Mucosa of rectum (tissue), 2 donors: ENCODE measurements around the gene SLC4A7.

Source experiments
- H3K27ac ChIP-seq, 2 donors: one replicate each; pipeline ENCODE4 v1.7.0; 2013; ENCODE audit warnings: inconsistent platforms in 2 of 2, low read depth in 2 of 2, low read length in 2 of 2
- H3K27me3 ChIP-seq, 2 donors: one replicate each; pipeline ENCODE4 v1.7.0; 2013; ENCODE audit warnings: low read length in 2 of 2; ENCODE audit not compliant: control insufficient read depth in 2 of 2, insufficient read depth in 2 of 2
- H3K36me3 ChIP-seq, 2 donors: one replicate each; pipeline ENCODE4 v1.7.0; 2013; ENCODE audit warnings: low read length in 2 of 2; ENCODE audit not compliant: control insufficient read depth in 2 of 2, insufficient read depth in 2 of 2
- H3K4me1 ChIP-seq, 2 donors: one replicate each; pipeline ENCODE4 v1.7.0; 2013; ENCODE audit warnings: low read length in 2 of 2, mild to moderate bottlenecking in 1 of 2; ENCODE audit not compliant: control insufficient read depth in 2 of 2, insufficient read depth in 2 of 2
- H3K4me3 ChIP-seq, 2 donors: one replicate each; pipeline ENCODE4 v1.7.0; 2013; ENCODE audit warnings: low read length in 2 of 2
- H3K9ac ChIP-seq, 2 donors: one replicate each; pipeline ENCODE4 v1.7.0; 2013; ENCODE audit warnings: low read length in 2 of 2, low read depth in 1 of 2, mild to moderate bottlenecking in 1 of 2
- H3K9me3 ChIP-seq, 2 donors: one replicate each; pipeline ENCODE4 v1.7.0; 2013; ENCODE audit warnings: low read length in 2 of 2; ENCODE audit not compliant: control insufficient read depth in 2 of 2
- donor health status: healthy.
- donor health status: Normal muscosa, but diverticular disease.

SLC4A7 gene

DNA sequence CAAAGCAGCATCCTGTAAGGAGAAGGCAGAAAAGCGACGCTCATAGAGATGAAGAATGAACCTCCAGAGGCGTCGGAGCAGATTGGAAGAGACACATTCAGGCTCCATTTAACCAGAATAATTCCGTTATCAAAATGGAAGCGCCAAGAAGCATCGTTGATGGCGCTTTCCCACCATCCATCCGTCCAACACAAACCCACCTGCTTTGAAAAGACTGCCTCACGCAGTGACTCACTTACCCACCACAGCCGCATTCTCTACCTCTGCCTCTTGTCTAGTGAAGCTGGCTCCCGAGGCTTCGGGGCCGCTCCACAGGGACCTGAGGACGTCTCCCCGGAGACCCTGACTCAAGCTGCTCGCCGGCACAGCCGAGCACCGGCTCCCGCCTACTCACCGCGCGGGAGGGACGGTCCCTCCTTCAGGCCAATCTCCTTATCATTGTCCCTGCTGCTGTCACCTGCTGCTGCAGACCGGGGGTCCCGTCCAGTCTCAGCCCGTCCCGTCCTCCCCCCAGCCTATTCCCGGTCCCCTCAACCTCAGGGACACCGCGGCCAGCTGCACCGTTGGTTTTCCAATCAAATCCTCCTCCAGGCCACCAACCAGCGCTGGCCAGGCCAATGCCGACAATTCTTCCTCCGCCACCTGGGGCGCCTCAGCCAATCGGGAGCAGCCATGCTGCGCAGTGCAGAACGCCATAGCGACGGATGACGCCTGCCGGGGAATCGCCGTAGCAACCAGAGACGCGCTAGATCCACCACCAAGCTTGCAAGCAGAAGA, 115.2 kb downstream of the SLC4A7 start, which contains the start of gene NEK10:
Gene NEK10 (minus strand): TSS at position 553 of the 777 bp plus-strand sequence. CDS start 16,501 bp downstream, outside the sequence.
- H3K4me1 ChIP-seq, result peaks cover 0 to 10% of the 10 kb centered on the region in 2 donors
- H3K27me3 ChIP-seq, result no peaks in the 10 kb centered on the region
- H3K9ac ChIP-seq, result peak within 1 kb of the TSS; percentile 16 to 36
- no peak within 1 kb of the TSS for H3K27ac ChIP-seq
- no peaks in the 10 kb centered on the region for H3K36me3 ChIP-seq
- H3K9me3 ChIP-seq, result no peaks in the 10 kb centered on the region
- H3K4me3 ChIP-seq, result peak within 1 kb of the TSS; percentile 90

GRCh38 chr3:27366062-27366591, 118.1 kb downstream of the SLC4A7 start:
- no peaks in the 10 kb centered on the region for H3K9me3 ChIP-seq
- H3K27ac ChIP-seq, result no peak overlapping the region
- H3K9ac ChIP-seq, result no peak overlapping the region
- H3K27me3 ChIP-seq, result no peaks in the 10 kb centered on the region
- no peaks in the 10 kb centered on the region for H3K36me3 ChIP-seq
- H3K4me1 ChIP-seq, result peaks cover 0 to 10% of the 10 kb centered on the region in 2 donors
- H3K4me3 ChIP-seq, result no peak overlapping the region

GRCh38 chr3:27360113-27361078, 123.8 kb downstream of the SLC4A7 start:
- peak overlapping the region; percentile 59 to 65 for H3K27ac ChIP-seq

GRCh38 chr3:27358372-27358771, 125.8 kb downstream of the SLC4A7 start:
- Histone ChIP-seq H3K9me3 (no peaks in the 10 kb centered on the region), H3K27ac (no peak overlapping the region), H3K36me3 (no peaks in the 10 kb centered on the region), H3K4me3 (no peak overlapping the region), H3K27me3 (no peaks in the 10 kb centered on the region), H3K9ac (no peak overlapping the region), H3K4me1 (peaks cover 14 to 24% of the 10 kb centered on the region in 2 donors)

More at GRCh38 chr3:27360113-27361078, 123.8 kb downstream of the SLC4A7 start:
- Histone ChIP-seq H3K9ac (no peak overlapping the region), H3K4me1 (peaks cover 11 to 15% of the 10 kb centered on the region in 2 donors), H3K36me3 (no peaks in the 10 kb centered on the region), H3K4me3 (peak overlapping the region in 1 of 2 donors; percentile 26), H3K27me3 (no peaks in the 10 kb centered on the region), H3K9me3 (no peaks in the 10 kb centered on the region)

- Histone ChIP-seq H3K9me3 (no peaks in the 10 kb centered on the region), H3K36me3 (no peaks in the 10 kb centered on the region), H3K4me3 (no peak overlapping the region), H3K27ac (peak overlapping the region in 1 of 2 donors; percentile 30), H3K27me3 (no peaks in the 10 kb centered on the region), H3K4me1 (peaks cover 14 to 24% of the 10 kb centered on the region in 2 donors), H3K9ac (no peak overlapping the region)
These were observed 126.4 kb downstream of the SLC4A7 start for GRCh38 chr3:27357665-27358258.

GRCh38 chr3:27356976-27357375, 127.2 kb downstream of the SLC4A7 start:
- Histone ChIP-seq H3K9ac (no peak overlapping the region), H3K9me3 (no peaks in the 10 kb centered on the region), H3K4me3 (no peak overlapping the region), H3K4me1 (peaks cover 14 to 24% of the 10 kb centered on the region in 2 donors), H3K36me3 (no peaks in the 10 kb centered on the region), H3K27me3 (no peaks in the 10 kb centered on the region), H3K27ac (no peak overlapping the region)

- H3K4me3 ChIP-seq, result no peak overlapping the region
- H3K27me3 ChIP-seq, result no peaks in the 10 kb centered on the region
- peak overlapping the region; percentile 32 to 53 for H3K27ac ChIP-seq
- no peaks in the 10 kb centered on the region for H3K9me3 ChIP-seq
- H3K36me3 ChIP-seq, result no peaks in the 10 kb centered on the region
- no peak overlapping the region for H3K9ac ChIP-seq
- peaks cover 8 to 13% of the 10 kb centered on the region in 2 donors for H3K4me1 ChIP-seq
These were observed 129.5 kb downstream of the SLC4A7 start for GRCh38 chr3:27354588-27355203.

DNA sequence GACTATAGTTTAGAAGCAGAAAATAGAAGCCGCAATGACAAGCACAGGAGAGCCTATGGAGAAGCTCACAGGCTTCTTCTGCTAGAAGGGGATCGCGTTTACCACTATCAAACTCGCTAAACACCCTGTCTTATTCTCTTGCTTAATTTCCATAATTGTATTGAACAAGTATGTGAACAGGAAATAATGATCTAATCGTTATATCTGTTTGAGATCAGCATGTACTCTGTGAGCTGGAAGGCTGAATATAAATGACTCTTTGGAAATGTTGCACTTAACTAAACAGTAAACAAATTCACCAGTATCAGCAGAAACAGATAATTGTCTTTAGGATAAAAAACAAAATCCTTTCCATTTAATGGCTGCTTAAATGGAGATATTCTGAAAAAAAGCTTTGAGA, 130.0 kb downstream of the SLC4A7 start:
- Histone ChIP-seq H3K4me3 (no peak overlapping the region), H3K9ac (no peak overlapping the region), H3K27me3 (no peaks in the 10 kb centered on the region), H3K36me3 (no peaks in the 10 kb centered on the region), H3K9me3 (no peaks in the 10 kb centered on the region), H3K27ac (no peak overlapping the region), H3K4me1 (peaks cover 3 to 9% of the 10 kb centered on the region in 2 donors)

DNA sequence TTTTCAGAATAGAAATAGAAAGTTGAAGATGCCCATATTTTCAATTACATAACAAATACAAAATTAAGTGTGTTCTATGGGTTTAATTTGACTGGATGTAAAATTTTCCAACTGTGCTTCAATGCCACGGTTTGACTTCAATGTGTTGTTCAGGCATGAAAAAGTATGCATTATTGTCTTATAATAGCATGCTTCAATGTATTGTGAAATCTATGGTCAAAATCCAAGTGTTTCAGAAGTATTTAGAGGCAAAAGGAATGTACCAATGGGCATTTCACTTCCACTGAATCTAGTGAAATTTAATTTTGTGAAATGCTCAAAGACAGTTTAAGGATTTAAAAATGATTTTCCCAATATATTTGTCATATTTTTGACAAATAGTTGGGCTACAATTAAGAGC, 131.0 kb downstream of the SLC4A7 start:
- Histone ChIP-seq H3K27me3 (no peaks in the 10 kb centered on the region), H3K4me1 (peaks cover 3 to 9% of the 10 kb centered on the region in 2 donors), H3K4me3 (no peak overlapping the region), H3K9me3 (no peaks in the 10 kb centered on the region), H3K36me3 (no peaks in the 10 kb centered on the region), H3K27ac (no peak overlapping the region), H3K9ac (no peak overlapping the region)
